GOT3 (cell line): ENCODE measurements around the gene CSF1R.

Source experiments
- DNase-seq: peaks from one replicate; lab custom pipeline; 2025; ENCODE audit warnings: mixed read lengths; lab: John Stamatoyannopoulos, UW

Gene CSF1R

DNA sequence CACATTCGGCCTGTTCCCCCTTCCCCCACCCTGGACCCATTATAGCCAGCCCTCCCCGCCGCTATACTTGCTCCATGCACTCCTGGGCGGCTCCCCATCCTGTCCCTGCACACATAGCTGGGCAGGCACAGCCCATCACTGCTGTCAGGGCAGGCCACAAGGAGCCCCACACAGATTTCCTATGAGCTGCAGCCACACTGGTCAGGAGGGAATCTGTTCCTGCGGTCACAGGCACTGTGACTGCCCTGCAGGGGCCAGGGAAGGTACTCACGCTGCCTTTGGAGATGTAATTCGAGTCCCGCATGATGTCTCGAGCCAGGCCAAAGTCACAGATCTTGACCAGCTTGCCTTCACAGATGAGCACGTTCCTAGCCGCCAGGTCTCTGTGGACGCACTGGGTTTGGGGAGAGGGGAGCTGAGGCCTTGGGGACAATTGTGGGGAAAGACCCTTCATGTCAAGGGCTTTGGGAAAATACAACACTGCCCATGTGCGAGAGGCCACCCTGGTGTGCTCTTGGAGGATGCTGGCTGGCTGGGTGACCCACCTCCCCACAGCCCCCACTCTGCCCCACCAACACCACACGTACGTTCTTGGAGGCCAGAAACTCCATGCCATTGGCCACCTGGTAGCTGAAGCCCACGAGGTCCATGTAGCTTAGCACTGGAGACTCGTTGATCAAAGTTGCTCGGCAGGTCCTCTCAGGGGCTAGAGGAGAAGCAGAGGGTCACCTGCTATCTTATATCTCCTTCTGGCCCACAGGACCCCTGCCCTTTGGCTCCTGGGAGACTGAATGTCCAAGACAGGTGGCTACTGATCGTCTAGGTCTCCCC lies 34.5 kb upstream of the CSF1R start:
- no peak for DNase-seq

DNA sequence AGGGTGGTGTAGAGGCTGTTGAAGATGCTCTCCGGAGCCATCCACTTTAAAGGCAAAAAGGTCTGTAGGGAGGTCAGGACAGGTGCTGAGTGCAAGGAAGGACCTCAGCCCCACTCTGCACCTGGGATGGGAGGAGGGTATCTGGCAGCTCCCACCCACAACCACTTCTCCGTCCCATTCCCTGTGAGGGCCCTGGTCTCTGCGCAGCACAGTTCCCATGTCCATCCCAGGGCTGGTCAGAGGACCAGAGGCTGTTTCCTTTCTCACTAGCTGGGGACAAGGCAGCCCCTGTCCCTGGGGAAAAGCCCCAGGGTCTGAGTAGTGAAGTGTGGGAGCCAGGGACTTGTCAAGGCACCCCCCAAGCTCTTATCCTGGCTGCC lies 33.7 kb upstream of the CSF1R start:
- DNase-seq: no peak

DNA sequence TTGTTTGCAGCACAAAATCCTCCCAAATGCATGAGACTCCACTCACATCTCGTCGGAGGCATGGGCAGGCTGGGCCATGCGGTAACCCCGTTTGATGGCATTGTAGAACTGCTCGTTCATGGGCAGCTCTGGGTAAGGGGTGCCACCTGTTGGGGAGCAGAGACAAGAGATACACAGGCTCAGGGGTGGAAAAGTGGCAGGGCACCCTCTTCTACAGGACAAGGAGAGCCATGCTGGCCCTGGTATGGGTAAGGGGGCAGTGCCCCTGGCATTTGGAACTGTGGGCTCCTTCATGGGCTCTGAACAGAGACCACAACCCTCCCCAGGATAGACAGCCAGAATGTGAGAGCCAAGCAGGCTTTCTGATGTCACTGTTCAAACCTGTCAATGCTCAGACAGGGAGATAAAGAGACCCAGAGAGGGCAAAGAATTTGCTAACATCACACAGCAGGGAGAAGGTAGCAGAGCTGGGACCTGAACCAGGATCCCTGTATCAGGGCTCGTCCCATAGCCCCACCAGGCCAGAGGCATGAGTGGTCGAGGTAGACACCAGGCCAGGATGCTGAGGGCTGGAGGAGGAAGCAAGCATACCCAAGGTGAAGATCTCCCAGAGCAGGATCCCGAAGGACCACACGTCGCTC lies 33.2 kb upstream of the CSF1R start:
- DNase-seq: no peak

DNA sequence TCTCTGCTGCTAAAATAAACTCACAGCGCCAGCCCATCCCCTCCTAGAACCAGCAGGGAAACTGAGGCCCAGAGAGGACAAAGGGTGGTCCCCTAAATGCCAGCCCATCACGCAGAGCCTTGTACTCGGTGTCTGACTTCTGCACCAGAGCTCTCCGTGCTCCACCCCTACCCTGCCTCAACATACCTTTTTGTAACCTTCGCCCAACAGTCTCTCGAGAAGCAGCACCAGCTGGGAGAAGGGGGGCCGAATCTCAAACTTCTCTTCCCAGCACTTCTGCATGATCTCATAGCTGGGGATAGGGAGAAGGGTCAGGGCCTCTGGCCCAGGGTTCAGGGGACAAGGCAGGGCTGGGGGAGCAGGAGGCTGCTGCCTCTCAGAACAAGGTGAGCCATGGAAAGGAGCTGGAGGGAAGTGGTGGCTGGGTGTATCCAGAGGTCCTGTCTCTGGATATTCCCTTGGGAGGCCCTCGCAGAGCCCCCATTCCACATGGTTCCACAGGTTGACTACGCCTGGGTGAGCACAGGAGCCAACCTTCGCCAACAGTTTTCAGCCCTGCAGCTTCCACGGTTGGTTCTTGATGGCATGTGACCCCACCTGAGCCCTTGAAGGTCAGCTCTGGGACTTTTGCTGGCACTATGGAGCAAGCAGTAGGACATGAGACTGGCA lies 32.3 kb upstream of the CSF1R start:
- no peak for DNase-seq

DNA sequence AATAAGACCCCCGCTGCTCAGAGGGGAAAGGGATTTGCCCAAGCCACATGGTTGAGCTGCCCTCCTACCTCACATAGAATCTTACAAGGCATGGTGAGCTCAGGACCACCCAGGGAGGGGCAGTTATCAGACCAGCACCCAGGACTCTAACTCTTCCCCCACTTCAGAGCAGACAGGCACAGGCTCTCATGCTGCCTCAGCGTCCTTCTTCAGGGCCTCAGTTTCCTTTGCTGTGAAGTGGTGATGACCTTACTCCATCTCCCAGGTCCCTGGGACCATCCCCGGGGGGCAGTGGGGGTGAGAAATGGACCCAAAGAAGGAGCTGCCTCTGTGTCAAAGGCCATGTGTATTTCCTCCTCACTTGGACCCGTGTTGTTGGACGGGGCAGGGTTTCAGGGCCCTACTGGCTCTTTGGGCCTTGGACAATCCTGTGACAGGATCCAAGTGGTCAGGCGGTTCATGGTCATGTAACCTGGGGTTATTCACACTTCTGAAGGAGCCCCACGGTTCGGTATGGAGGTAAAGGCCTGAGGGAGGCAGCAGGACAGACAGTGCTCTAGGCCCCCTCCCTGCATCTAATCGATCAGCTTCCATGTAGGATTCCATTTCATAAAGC lies 31.7 kb upstream of the CSF1R start:
- no peak for DNase-seq

DNA sequence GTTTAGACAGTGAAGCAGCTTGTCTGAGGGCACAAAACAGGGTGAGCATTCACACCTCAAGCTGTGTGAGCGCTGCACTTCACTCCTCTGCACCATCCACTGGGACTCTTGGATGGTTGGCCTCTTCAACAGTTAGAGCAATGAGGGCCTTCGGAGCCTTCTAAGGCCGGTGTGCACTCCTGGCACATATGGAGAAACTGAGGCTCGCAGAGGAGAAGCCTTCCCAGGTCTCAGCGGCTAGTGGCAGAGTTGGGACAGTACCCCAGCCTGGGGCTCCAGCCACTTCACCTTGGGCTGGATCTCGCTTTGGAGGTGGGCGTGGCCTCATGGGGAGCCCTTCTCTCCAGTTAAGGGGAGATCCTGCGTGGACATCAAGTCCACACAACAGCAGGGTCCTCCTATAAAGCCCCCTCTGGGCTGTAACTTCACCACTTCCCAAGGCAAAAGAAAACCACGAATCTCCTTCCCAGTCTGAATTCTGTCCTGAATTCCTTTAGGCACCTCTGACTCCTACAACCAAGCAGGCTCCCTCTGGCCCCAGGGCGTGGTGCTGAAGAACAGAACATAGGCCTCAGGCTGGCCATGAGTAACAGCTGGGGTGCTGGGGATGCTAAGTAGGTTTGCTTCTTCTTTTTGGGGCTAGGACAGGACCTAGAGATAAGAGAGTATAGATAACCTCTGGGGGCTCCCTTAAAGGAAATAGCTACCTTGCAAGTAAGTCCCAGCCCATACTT lies 30.5 kb upstream of the CSF1R start:
- no peak for DNase-seq

DNA sequence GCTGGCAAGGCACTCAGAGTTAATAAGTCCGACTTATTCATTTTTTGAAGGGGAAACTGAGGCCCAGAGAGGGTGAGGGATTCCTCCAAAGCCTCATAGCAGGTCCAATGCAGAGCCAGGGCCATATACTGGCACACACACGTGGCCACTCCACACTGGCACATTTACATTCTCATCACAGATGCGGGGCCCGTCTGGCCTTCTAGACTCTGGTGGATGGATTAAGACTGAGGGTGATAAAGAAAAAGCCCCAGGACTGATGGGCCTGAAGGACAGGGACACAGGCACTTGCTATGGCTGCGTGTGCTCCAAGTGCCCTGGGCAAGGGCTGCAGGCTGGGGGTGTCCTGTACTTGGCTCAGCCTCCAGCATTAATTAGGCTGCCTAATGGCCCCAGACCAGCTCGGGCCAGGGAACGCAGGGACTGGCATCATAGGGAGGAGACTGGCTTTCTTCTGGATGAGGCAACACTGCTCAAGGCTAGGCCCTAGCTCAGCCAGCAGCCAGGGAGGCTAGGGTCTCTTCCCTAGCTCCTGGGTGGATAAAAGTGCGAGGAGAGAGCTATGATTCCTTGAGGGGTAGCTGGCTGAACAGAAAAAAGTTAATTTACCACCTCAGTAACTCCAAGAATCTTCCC lies 28.5 kb upstream of the CSF1R start:
- DNase-seq: no peak

DNA sequence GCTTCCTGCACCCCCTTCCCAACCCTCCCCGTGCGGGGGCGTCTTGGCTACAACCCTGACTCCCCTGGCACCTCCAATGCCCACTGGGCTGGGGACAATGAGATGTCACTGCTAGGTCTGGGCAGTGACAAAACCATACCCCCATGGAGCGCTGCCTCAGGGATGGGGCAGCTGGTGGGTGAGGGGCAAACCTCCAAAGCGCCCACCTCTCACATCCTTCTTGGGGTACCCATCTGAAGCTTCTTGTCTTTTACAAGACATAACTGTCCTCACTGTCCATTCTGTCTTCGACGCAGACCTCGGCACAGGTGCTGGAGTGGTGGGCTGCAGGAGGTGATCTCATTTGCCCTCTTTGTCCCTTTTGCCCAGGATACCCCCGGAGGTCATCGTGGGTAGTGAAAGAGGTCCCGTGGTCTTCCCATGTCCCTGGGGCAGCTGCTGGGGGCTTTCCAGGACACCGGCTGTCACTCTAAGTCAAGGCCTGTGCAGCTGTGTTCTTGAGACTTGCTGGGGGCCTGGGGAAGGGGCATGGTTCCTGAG lies 27.8 kb upstream of the CSF1R start:
- DNase-seq: no peak

DNA sequence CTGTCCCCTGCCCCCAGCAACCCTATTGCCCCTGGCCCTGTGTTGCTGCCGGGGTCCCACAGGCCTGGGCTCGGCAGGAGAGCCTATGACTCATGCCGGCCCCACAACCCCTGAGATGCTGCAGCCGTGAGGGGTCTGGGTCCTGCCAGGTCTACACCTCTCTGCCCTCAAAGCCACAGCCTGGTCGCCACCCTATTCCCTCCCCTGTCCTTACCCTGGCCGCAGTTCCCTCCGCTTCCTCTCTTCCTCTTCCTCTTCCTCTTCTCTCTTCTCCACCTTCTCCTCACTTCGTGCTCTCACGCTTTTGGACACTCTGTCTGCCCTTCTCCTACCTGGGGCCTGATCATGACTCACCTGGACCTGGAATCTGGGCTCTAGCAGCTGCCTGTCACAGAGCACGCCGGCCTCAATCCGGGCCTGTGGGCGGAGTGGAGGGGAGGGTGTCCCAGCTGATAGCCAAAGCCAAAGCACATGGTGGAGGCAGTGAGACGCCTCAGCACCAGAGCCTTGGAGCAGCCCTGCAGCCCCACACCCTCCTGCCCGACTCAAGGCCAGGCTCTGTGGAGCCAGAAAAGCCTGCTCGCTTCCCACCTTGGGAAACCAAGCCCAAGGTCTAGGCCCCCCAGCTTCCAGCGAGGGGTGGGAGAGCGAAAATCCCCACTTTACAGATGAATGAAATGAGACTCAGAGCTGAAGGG lies 26.8 kb upstream of the CSF1R start:
- no peak for DNase-seq

DNA sequence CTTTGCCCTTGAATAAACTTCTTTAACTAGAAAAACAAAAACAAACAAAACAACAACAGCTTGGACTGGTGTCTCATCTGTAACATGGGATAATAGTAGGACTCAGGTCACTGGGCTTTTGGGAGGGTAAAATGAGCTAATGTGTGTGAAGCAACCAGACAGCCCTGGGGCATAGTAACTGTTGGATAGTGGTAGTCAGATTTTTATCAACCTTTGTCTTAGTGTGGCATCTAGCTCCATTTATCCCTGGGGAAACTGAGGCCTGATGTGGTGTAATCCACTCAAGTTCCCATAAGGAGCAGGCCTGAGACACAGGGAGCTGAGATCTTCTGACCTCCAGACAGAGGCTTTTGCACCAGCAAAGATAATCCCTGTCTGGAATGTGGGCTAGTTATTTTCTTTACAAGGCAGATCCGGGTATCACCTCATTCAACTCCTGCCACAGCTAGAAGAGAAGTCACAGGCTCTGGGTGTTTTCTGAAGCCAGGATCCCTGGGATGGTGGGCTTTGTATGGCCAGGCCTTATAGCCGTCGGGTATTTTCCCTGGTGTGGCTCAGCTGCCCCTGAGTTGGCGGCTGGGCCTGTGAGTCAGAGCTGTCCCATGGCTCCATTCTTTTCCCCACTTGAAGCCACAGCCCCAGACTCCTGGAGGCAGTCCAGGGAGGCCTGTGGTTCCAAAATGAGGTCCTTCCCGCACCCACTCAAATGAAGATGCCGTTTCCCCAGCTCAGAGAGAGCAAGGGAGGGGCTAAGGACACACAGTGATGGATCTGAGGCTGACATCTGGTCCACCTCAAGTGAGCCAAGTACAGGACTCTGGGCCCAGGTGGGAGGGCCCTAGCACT lies 26.1 kb upstream of the CSF1R start:
- DNase-seq: peak; percentile 44

DNA sequence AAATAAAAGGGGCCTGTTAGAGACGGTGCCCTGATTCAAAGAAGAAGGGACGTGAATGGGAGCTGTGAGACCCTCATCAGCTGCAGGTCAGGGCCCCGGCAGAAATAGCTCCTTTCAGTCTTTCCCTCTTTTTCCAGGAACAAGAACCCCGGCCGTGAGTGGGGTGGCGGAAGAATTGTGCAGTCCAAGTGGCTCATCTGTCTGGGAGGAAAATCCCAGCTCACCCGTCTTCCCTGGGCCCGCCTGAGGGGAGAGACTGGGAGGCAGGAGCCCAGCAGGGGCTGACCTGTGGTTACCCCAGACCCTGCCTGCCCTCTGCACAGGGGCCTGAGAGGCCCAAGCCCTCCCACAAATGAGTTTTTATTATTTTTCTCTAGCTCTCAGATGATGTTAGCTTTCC lies 24.8 kb upstream of the CSF1R start:
- DNase-seq: no peak

DNA sequence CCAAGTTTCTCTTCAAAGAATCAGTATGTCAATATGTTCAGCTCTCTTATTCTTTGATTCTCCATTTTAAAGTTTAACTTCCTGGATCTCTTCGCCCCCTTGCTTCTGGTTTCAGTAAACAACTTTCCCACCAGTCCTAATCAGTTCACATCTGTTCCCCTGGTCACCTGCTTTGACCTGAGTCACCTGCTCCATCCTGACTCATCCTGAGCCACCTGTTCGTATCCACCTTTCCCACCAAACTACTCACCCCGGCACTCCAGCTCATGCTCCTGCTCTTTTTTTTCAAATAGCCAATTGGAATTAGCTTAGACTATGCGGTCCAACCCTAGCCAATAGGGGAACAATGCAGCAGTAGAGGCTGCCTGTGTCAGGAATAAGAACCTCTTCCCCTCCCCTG lies 23.6 kb upstream of the CSF1R start:
- no peak for DNase-seq

DNA sequence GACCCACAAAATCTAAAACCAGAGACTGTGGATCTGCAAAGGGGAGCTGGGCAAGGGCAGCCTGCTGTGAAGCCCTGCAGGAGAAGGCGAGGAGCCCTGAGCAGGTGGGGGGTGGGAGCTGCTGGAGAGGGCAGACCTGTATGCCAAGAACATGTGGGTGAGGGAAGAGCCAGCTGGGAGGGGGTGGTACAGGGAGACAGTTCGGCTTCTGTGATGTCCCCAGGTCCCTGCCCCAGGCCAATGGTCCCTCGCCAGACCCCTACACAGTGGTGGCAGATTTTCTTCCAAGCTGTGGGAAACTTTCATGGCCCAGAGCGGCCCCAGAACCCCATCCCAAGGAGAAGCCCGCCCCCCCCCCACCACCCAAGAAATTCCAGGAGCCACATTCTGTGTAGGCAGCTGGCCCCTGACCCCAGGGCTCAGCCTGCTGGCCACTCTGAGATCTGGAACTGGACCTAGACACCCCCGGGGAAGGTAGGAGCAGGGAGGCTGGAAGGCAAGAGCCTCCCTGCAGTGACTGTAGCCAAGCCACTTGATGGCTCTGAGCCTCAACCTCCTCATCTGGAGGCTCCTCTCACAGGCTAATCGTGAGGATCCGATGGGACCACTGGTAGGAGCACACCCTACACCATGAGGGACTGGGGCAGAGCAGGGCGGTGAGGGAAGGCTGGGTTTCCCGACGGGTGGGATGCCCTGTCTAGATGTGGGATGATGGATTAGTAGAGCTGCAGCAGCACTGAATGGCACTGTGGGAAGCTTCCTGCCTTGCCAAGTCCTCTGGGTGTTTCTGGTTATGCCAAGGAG lies 22.6 kb upstream of the CSF1R start:
- no peak for DNase-seq

DNA sequence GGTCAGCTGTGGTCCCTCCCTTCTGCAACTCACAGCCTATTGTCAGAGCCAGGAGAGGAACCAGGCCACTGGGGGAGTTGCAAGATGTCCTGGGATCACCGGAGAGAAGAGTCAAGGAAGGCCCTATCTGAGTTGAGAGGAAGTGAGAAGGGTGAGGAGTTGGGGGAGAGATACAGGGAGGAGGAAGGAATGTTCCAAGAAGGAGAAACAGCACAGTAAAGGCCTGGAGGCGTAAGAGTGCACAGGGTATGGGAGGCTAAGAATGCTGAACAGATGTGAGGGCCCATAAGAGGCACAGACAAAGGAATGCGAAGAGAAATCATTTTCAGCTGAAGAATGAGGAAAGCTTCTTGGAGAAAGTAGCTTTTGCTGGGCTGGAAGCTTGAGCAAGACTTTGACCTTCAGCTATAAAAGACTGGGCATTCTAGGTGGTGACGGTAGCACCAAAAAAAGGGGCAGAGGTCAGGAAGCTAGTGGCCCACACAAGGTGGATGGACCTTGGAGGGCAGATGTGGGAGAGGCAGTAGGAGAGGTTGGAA lies 21.6 kb upstream of the CSF1R start:
- DNase-seq: no peak

DNA sequence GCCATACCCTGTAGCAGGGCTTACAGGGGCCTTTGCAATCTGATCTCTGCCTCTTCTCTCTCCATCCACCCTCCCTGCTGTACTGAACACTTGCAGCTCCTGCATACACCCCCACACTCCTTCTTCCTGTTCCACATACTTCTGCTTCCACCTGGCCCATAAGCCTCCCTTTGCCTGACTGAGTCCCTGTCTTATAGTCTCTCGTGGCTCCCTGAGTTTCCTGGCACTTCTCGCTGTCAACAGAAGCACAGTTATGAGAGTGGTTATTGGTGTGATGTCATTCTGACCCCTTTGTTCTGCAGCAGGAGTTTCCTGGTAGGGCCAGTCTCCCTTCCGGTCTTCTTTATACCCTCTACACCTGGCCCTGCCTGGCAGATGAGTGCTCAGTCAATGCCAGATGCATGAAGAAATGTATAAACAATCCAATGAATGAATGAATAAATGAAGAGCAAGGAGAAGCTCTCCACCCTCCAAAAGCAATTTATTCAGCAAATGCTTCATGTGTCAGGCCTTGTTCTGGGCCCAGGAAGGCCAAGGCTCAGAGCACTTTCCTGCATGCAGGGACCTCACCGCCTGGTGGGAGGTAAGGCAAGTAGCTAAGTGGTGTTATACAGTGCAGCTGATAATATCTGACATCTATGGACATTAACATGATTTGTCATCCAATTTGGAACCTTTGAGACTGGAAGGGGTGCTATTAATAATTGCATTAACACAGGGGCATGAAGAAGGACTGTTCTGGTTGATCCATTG lies 20.5 kb upstream of the CSF1R start:
- DNase-seq: no peak

DNA sequence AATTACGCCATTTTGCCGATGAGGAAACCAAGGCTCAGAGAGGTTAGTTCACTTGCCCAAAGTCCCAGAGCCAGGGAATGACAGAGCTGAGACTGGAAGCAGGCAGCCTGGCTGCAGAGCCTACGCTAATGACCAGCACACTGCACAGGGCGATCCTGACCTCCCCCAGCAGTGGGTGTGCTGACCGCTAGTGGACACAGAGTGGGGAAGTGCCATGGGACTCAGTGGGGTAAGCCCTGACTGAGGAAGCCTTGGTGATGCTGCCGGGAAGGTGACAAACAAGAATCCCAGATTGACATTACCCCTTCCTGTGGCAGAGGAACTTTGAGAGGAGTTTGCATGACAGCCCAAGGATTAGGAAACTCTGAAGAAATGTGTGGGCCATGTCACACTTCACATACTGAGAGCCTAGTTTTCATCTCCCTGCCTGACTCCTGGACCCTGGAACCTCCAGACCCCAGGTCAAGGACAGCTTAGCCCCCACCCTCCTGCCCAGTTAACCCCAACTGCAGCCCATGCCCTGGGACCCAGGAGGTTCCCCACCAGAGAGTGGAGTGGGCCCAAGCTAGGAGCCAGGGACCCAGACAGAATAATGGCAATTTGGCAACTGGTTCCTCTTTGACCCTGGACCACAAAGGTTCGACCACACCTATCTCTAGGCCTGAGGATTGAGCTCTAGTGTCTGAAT lies 19.7 kb upstream of the CSF1R start:
- no peak for DNase-seq

DNA sequence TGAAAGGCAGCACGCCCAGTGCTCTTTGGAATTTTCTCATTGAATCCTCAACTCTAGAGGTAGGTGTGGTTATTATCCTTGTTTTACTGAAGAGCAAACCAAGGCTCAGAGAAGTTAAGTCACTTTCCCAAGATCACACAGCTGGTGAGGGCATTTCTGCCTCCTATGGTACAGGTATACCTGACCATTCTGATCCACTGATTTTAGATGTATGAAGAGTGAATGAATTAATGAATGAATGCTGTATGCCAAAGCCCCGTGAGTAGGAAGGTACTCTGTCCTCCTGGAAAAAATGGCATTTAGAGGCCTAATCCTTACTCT lies 18.2 kb upstream of the CSF1R start:
- no peak for DNase-seq
